Measurements from ENCODE around the gene ITGB5.

Gene ITGB5

DNA sequence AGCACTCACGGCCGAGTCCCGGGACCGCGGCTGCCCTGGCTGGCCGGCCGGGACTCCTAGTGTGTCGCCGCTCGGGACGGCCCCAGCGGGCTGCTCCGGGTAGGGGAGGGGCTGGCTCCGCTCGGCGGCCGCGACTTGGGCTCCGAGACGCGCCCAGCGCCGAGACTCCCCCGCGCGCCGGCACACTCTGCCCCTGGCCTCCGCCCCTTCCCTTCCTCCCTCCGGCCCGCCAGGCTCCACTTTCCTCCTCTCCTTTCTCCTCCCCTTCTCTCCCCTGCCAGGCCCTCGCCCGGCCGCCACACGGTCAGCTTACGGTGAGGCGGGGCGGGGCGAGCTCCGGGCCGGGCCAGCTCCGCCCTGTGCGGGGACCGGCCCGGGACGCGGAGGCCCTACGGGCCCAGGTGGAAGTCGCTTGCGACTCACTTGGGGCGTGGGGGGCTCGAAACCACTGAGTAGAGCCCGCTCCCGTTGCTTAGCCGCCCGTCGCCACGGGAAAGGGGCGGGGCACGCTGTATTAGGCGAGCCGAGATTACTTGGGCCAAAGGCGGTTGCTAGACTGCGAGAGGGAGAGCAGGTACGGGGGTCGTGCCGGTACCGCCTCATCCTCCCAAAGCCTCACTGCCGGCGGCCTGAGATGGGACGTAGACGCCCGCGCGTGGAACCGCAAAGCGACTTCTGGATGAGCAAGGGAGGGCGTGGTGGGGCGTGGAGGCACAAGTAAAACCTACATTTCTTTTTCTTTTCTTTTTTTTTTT lies at the start of gene ITGB5:
Gene ITGB5, minus strand, starts transcription at position 189 of the 755 bp plus-strand sequence. CDS start 365 bp downstream, outside the sequence.
- FAIRE-seq, result no peak
- DNase-seq (ENCODE audit: low spot score), result peak; percentile 87

DNA sequence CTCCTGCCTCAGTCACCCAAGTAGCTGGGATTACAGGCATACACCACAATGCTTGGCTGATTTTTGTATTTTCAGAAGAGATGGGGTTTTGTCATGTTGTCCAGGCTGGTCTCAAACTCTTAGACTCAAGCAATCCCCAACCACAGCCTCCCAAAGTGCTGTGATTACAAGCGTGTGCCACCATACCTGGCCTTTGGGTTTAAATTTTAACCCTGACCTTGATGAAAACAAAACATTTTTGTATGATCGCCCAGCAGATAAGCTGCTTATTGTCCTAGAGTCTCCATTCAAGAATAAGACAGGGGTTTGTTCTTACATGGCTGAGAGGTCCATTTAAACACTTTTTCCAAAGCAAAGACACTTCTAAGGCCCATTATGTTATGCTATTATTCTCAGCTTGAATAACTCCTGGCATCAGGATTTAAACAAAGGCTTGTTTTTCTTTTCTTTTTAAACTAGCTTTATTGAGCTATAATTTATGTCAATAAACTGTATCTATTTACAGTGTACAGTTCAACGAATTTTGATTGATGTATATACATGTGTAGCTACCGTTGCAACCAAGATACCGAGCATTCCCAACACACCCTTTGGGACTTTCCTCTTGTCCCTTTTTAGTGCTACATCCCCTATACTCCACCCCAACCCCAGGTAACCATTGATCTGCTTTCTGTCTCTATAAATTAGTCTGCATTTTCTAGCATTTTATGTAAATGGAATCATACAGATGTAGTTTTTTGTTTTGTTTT lies 48.8 kb upstream of the ITGB5 start:
- FAIRE-seq (no peak), DNase-seq (ENCODE audit: low spot score) (no peak)

DNA sequence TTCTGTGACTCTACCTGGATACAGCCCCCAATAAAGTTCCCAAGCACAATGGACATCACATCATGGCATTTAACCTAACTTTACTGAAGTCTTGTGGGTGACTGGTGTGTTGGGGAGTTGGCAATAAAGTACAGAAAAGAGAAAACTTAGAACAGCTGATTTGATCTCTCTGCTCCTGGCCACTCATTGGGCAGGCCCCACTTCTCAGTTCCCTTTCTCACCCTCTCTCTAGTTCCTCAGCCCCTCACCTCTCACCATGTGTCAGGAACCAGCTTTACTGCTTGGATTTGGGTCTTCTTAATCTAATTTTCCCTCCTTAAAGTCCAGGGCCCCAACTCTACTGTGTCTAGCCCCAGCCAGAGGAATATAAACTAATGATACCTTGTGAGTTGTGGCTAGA lies 48.1 kb upstream of the ITGB5 start:
- no peak for DNase-seq (ENCODE audit: low spot score)
- FAIRE-seq, result no peak

GRCh38 chr3:124934577-124934976 lies 47.4 kb upstream of the ITGB5 start, which contains the start of gene MUC13:
MUC13 (minus strand) TSS chr3:124934751; CDS start chr3:124934712, 39 bp downstream.
- FAIRE-seq (no peak), DNase-seq (ENCODE audit: low spot score) (no peak)

DNA sequence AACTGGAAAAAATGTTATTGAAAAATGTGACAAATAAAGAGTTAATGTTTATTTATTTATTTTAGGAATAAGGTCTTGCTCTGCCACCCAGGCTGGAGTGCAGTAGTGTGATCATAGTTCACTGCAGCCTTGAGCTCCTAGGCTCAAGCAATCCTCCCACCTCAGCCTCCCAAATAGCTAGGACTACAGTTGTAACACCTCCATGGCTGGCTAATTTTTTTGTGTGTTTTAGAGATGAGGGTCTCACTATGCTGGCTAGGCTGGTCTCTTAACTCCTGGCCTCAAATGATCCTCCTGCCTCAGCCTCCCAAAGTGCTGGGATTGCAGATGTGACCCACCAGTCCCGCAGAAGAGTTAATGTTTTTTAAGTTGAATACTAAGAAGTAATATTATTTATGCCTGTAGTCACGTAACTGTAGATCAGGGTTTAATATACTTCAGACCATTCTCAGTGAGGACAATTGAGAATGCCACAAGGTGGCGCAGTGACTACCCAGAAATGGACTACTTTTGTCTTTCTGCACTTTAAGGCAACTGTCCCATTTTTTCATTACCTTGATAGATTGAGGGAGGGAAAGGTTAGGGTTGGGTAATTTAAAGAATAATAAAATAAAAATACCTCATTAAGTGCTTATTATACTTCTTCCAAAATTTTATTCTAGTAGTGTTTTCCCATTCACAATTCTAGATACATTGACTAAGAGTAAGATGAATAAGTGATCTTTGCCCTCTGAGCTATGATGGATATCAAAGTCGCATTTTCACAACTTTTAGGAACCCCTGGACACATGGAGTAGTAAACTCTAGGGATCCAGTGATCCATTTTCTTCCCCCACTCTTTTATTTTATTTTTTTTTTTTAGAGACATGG lies 41.4 kb upstream of the ITGB5 start:
- DNase-seq (ENCODE audit: low spot score) (peak; percentile 60), FAIRE-seq (no peak)

- DNase-seq (ENCODE audit: low spot score), result no peak
- no peak for FAIRE-seq
Observed at GRCh38 chr3:124927574-124928045, 40.4 kb upstream of the ITGB5 start.

DNA sequence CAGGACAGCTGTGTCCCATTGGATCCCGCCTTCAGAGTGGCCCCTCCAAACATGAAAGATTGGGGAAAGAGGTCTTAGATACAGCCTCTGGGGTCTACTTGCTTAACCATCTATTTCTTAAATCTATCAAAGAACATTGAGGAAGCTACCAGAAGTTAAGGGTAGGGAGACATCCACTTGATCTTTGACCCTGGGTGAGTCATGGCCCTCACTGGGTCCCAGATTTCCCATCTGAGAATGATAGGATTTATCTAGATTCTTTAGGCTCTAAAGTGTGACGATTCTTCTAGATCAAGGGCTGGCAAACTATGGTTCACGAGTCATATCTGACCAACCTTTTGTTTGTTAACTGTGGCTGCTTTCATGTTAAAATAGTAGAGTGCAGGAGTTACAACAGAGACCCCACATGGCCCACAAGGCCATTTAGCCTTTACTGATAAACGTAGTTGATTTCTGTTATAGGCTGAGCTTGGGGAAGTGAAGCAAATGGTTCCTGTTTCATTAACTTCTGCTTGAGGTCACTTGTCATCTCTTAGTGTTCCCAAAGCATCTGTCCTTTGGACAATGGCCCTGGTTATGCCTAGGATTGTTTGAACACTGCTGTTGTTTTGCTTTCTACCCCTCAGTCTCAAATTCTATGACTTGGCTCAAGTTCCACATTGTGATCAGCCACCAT lies 39.4 kb upstream of the ITGB5 start:
- FAIRE-seq (no peak), DNase-seq (ENCODE audit: low spot score) (no peak)

GRCh38 chr3:124924741-124925140 lies 37.6 kb upstream of the ITGB5 start:
- FAIRE-seq (no peak), DNase-seq (ENCODE audit: low spot score) (no peak)

DNA sequence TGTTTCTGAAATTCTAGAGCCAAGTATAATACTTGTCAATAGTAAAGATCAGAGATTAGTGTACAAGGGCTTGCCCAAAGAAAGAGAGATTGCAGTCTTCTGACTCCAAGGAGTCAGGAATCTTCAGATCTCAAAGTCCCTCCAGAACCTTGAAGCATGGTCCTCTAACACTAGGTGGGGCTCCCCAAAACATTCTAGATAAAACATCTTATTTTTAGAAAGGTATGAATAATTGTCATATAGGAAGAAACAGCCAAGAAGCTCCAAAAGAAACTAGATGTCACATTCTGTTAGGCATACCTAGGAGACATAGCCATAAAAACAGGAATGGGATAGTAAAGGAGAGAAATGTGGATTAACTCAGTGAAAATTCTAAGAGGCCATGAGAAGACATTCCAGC lies 36.7 kb upstream of the ITGB5 start:
- FAIRE-seq, result no peak
- DNase-seq (ENCODE audit: low spot score), result no peak

DNA sequence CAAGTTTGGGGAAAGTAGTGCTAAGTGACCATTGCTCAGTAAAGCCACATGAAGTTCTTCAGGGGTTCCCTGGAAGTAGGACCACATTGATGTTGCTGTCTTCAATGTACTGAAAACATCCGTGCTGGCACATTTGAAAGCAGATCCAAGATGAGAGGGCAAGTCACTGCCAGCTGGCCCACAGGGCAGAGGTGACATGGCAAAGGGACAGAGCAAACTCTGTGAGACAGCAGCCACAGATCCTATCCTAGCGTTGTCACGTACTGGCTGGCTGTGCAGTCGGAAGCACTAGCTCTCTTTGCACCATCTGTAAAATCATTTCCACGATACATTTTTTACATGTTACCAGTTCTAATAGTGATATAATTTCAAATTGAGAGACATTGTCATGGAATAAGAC lies 33.6 kb upstream of the ITGB5 start:
- DNase-seq (ENCODE audit: low spot score) (no peak), FAIRE-seq (no peak)

GRCh38 chr3:124919756-124920155 lies 32.6 kb upstream of the ITGB5 start:
- DNase-seq (ENCODE audit: low spot score) (no peak), FAIRE-seq (peak; percentile 74)

- DNase-seq (ENCODE audit: low spot score), result no peak
- FAIRE-seq, result no peak
Observed at GRCh38 chr3:124918524-124918923, 31.4 kb upstream of the ITGB5 start.

DNA sequence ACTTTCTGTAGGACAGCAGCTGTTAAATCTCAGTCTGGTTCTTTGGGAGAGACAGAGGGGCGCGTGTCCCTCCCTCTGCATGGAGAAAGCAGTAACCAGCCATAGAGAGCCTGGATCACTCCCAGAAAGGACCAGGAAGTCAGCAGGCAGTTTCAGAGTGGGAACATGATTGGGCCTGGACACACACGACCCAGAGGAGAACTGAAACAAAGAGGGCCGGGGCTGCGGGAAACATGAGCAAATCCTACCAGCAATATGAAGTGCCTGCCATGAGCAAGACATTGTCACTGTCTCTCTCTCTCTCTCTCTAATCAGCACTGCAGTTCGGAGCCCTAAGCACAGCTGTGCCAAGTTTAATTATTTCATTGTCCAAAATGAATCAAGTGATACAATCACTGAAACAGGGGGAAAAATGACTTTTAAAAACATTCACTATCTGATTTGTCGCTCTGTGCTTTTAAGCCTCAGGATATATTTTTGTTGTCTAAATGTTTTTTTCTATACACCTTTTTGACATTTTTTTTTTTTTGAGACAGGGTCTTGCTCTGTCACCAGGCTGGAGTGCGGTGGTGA lies 29.8 kb upstream of the ITGB5 start:
- no peak for FAIRE-seq
- DNase-seq (ENCODE audit: low spot score), result no peak

GRCh38 chr3:124915254-124915653 lies 28.1 kb upstream of the ITGB5 start:
- DNase-seq (ENCODE audit: low spot score) (no peak), FAIRE-seq (peak; percentile 83)

DNA sequence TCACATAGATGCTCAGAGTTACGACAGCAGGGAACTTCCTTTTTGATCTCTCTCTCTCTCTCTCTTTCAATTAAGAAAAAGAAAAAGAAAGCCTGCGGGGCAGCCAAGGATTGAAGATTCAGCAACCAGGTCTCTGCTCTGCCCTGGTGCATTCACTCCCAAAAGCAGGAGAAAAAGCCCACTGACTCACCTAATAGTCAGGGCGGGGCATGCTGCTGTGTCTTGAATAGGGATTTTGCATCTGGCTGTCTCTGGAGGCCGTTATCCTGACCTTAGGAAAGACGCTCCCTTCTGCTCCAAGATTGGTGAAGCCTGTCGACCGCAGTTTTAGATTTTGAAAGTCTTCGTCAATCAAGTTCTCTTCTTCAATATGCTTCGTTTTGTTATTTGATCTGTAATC lies 20.8 kb upstream of the ITGB5 start:
- no peak for DNase-seq (ENCODE audit: low spot score)
- no peak for FAIRE-seq

DNA sequence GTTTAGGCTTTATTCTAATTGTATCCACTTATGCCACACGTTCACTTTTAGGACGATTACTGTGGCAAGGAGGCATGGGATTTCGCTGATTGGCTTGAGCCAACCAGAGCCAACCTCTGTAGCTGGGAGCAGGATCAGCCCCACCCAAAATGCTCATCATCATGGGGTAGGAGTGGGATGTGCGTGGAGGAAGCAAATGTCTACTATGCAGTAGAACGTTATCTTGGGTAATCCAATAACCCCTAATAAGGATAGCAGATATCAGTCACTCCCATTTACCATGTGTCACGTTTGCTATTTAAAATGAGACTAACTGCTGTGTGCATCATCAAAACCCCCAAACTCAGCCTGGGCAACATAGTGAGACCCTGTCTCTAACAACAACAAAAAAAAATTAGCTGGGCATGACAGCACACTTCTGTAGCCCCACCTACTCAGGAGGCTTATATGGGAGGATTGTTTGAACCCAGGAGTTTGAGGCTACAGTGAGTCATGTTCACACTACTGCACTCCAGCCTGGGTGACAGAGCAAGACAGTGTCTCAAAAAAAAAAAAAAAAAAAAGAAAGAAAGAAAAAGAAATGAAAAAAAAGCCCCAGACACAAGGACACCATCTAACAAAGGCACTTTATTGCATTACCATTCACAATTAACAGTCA lies 17.8 kb upstream of the ITGB5 start:
- peak; percentile 9 for FAIRE-seq
- no peak for DNase-seq (ENCODE audit: low spot score)

DNA sequence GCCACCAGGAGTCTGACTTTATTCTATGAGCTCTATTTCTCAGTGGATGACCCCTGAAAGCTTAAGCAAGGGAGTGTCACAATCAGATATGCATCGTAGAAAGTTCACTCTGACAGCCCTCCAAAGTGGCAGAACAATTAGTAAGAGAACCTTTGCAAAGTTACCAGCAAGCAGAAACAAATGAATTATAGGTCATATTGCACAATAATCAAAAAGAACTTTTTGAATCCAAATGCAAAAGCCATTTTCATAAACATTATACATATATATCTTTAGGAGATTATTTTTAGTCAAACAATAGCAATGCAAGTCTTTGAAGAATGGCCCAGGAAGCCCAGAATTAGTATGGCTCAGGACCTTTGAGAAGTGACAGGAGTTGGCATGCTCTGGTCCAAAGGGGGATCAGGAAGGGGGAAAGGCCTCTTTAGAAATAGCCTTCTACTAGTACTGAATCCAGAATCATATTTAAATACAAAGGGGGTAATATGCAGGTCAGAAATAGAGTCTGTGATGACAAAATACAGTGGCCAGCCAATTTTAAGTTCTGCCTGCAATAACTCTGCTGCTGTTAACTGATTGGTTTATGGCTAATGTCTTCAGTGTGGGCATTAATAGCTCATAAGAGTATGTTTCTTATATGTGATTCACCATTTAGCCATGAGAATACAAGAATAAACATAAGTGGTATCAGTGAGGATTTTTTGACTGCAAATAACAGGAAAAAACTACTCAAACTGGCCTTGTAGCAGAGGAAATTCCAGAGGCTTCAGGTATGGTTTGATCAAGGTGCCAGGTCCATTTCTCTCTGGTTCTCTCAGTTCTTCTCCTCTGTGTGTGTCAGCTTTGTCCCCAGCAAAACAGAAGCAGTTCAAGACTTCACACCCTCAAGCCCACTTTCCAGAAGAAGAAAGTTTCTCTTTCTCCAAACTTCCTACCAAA lies 17.0 kb upstream of the ITGB5 start:
- FAIRE-seq, result no peak
- DNase-seq (ENCODE audit: low spot score), result no peak

- no peak for FAIRE-seq
Observed at GRCh38 chr3:124896824-124897526, 9.8 kb upstream of the ITGB5 start.

More at GRCh38 chr3:124896824-124897526, 9.8 kb upstream of the ITGB5 start:
- DNase-seq (ENCODE audit: low spot score), result no peak
